SU-DHL-6 (cell line): ENCODE data around the gene ISM1.

Experiments used
- H2AFZ ChIP-seq: fragments of 200-600 bp; sonication (generic); 2 replicates; pipeline ENCODE4 v1.6.1; 2014; ENCODE audit warnings: low read depth, mild to moderate bottlenecking, moderate library complexity, mixed read lengths, antibody characterized with exemption, low read length; ENCODE audit not compliant: severe bottlenecking
- H3F3A ChIP-seq: fragments of 200-600 bp; shearing (Covaris generic); 2 replicates; pipeline ENCODE4 v1.6.0; 2016; ENCODE audit warnings: antibody characterized with exemption, mild to moderate bottlenecking; ENCODE audit not compliant: insufficient read depth
- H3K27ac ChIP-seq: fragments of 200-600 bp; sonication (generic); 2 replicates; pipeline ENCODE4 v1.5.1; 2016; ENCODE audit warnings: low read depth, mild to moderate bottlenecking, low read length, moderate library complexity, mixed read lengths
- H3K27me3 ChIP-seq: fragments of 200-600 bp; sonication (generic), shearing (Covaris generic); 2 replicates; pipeline ENCODE4 v1.6.0; 2014; ENCODE audit warnings: mild to moderate bottlenecking, low read length
- H3K36me3 ChIP-seq: fragments of 200-600 bp; sonication (generic); 2 replicates; pipeline ENCODE4 v1.6.1; 2014; ENCODE audit warnings: mild to moderate bottlenecking, low read length, mixed read lengths
- H3K4me2 ChIP-seq: fragments of 300-600, 200-600 bp; shearing (Covaris generic), sonication (generic); 2 replicates; pipeline ENCODE4 v1.6.0; 2014; ENCODE audit warnings: low read length, low read depth, mild to moderate bottlenecking; ENCODE audit not compliant: poor library complexity, severe bottlenecking
- H3K4me3 ChIP-seq: fragments of 200-600 bp; sonication (generic); 2 replicates; pipeline ENCODE4 v1.5.1; 2014; ENCODE audit warnings: antibody characterized with exemption, low read length, mild to moderate bottlenecking, mixed read lengths; ENCODE audit not compliant: insufficient read depth, poor library complexity, severe bottlenecking
- H3K79me2 ChIP-seq: fragments of 200-600 bp; sonication (generic); 2 replicates; pipeline ENCODE4 v1.6.1; 2014; ENCODE audit warnings: mild to moderate bottlenecking, low read length, moderate library complexity; ENCODE audit not compliant: insufficient read depth
- H3K9ac ChIP-seq: fragments of 200-600 bp; sonication (generic); 2 replicates; pipeline ENCODE4 v1.7.0; 2014; ENCODE audit warnings: mild to moderate bottlenecking, low read length
- H3K9me2 ChIP-seq: fragments of 200-600 bp; sonication (generic); replicated peaks from 2 replicates; pipeline ENCODE4 v1.6.1; 2014; ENCODE audit warnings: low read length; ENCODE audit not compliant: insufficient read depth
- H3K9me3 ChIP-seq: fragments of 200-600 bp; sonication (generic); 2 replicates; pipeline ENCODE4 v1.6.1; 2014; ENCODE audit warnings: low read length, mixed read lengths; ENCODE audit not compliant: insufficient read depth
- H4K20me1 ChIP-seq: fragments of 200-600 bp; sonication (generic); 2 replicates; pipeline ENCODE4 v1.6.1; 2014; ENCODE audit warnings: low read depth, mild to moderate bottlenecking, antibody characterized with exemption, low read length, moderate library complexity, mixed read lengths
- CTCF ChIP-seq: fragments of 200-600 bp; sonication (generic); IDR thresholded peaks from one replicate; pipeline ENCODE4 v1.5.1; 2017; ENCODE audit warnings: antibody characterized with exemption, mild to moderate bottlenecking, low read length, moderate library complexity; ENCODE audit not compliant: insufficient read depth, poor library complexity, severe bottlenecking
- EZH2phosphoT487 ChIP-seq: fragments of 200-600 bp; sonication (generic), shearing (Covaris generic); conservative IDR thresholded peaks from 2 replicates; pipeline ENCODE4 v1.6.1; 2018; ENCODE audit warnings: mild to moderate bottlenecking, antibody characterized with exemption, low read length, moderate library complexity, mixed read lengths

Gene ISM1

GRCh38 chr20:13305284-13305683 lies 84.2 kb downstream of the ISM1 start:
- no peak overlapping the region for H2AFZ ChIP-seq
- H3F3A ChIP-seq = no peaks in the 10 kb centered on the region
- no peaks in the 10 kb centered on the region for H4K20me1 ChIP-seq
- no peaks in the 10 kb centered on the region for H3K36me3 ChIP-seq
- H3K9me3 ChIP-seq = no peaks in the 10 kb centered on the region
- no peak overlapping the region for H3K27ac ChIP-seq
- peaks cover 2% of the 10 kb centered on the region; the same call in 1 of the 2 replicates for H3K27me3 ChIP-seq
- no peaks in the 10 kb centered on the region for H3K9me2 ChIP-seq
- no peak overlapping the region for H3K9ac ChIP-seq
- TF ChIP-seq EZH2phosphoT487 (no peak), CTCF (no peak)
- H3K4me3 ChIP-seq = no peak overlapping the region
- no peak overlapping the region for H3K4me2 ChIP-seq
- H3K79me2 ChIP-seq = no peaks in the 10 kb centered on the region

- H3K4me2 ChIP-seq = no peak overlapping the region
- H3K36me3 ChIP-seq = no peaks in the 10 kb centered on the region
- TF ChIP-seq CTCF (no peak), EZH2phosphoT487 (no peak)
- H3K27me3 ChIP-seq = peaks cover 2% of the 10 kb centered on the region; the same call in 1 of the 2 replicates
- H3K9ac ChIP-seq = no peak overlapping the region
- no peak overlapping the region for H3K27ac ChIP-seq
- H3K4me3 ChIP-seq = no peak overlapping the region
- H3K9me2 ChIP-seq = no peaks in the 10 kb centered on the region
- no peaks in the 10 kb centered on the region for H4K20me1 ChIP-seq
- no peaks in the 10 kb centered on the region for H3K9me3 ChIP-seq
- H3F3A ChIP-seq = no peaks in the 10 kb centered on the region
- H3K79me2 ChIP-seq = no peaks in the 10 kb centered on the region
- H2AFZ ChIP-seq = no peak overlapping the region
Measured at GRCh38 chr20:13307562-13308163, 86.6 kb downstream of the ISM1 start.

- TF ChIP-seq CTCF (no peak), EZH2phosphoT487 (no peak)
- H3K27me3 ChIP-seq = peaks cover 2% of the 10 kb centered on the region; the same call in 1 of the 2 replicates
- H3K36me3 ChIP-seq = no peaks in the 10 kb centered on the region
Measured at GRCh38 chr20:13312300-13312699, 91.2 kb downstream of the ISM1 start.

More at GRCh38 chr20:13312300-13312699, 91.2 kb downstream of the ISM1 start:
- Histone ChIP-seq H3K9me2 (no peaks in the 10 kb centered on the region), H3K4me2 (no peak overlapping the region), H3K79me2 (no peaks in the 10 kb centered on the region), H3K9me3 (no peaks in the 10 kb centered on the region), H3F3A (no peaks in the 10 kb centered on the region), H3K27ac (no peak overlapping the region), H4K20me1 (no peaks in the 10 kb centered on the region), H3K9ac (no peak overlapping the region), H3K4me3 (no peak overlapping the region), H2AFZ (no peak overlapping the region)
